Measurements from ENCODE around the gene IL5RA. TPM values are rescaled to one million over a fixed set of nuclear protein-coding genes. Genes with fewer than 3 reads are reported as not detected.

IL5RA gene
- total RNA-seq, 2 experiments from 2014 or later: not detected

- H3K27ac Mint-ChIP-seq: no peak overlapping the region
- H3K27me3 Mint-ChIP-seq: peaks cover 3% of the 10 kb centered on the region
- H3K9me3 Mint-ChIP-seq: no peaks in the 10 kb centered on the region
- ChIA-PET POLR2A (no interaction called here), CTCF (no interaction called here)
- H3K36me3 Mint-ChIP-seq (ENCODE audit: low read depth): no peaks in the 10 kb centered on the region
- DNase-seq: no peak
- H3K4me1 Mint-ChIP-seq: no peaks in the 10 kb centered on the region
- no peak overlapping the region for H3K4me3 Mint-ChIP-seq
These were observed 8.3 kb downstream of the IL5RA start for GRCh38 chr3:3101660-3102458.

- Mint-ChIP-seq H3K9me3 (no peaks in the 10 kb centered on the region), H3K4me1 (no peaks in the 10 kb centered on the region), H3K27me3 (no peaks in the 10 kb centered on the region), H3K36me3 (ENCODE audit: low read depth) (no peaks in the 10 kb centered on the region), H3K4me3 (no peak overlapping the region), H3K27ac (no peak overlapping the region)
- CTCF ChIA-PET: interaction anchor here (0.5 kb wide), 1 partner anchor 82 kb away, joined by 3 read pairs; no protein-coding TSS in a partner anchor
- POLR2A ChIA-PET: no interaction called here
- DNase-seq: no peak
These were observed 12.2 kb downstream of the IL5RA start for GRCh38 chr3:3097958-3098357.

- H3K27me3 Mint-ChIP-seq: no peaks in the 10 kb centered on the region
- no peak overlapping the region for H3K4me3 Mint-ChIP-seq
- ChIA-PET CTCF (no interaction called here), POLR2A (no interaction called here)
- no peak for DNase-seq
- no peaks in the 10 kb centered on the region for H3K36me3 Mint-ChIP-seq (ENCODE audit: low read depth)
- no peaks in the 10 kb centered on the region for H3K9me3 Mint-ChIP-seq
- no peak overlapping the region for H3K27ac Mint-ChIP-seq
- no peaks in the 10 kb centered on the region for H3K4me1 Mint-ChIP-seq
These were observed 21.2 kb downstream of the IL5RA start for GRCh38 chr3:3089017-3089416.

- no peaks in the 10 kb centered on the region for H3K4me1 Mint-ChIP-seq
- H3K4me3 Mint-ChIP-seq: no peak overlapping the region
- H3K27me3 Mint-ChIP-seq: no peaks in the 10 kb centered on the region
- no peaks in the 10 kb centered on the region for H3K36me3 Mint-ChIP-seq (ENCODE audit: low read depth)
- ChIA-PET CTCF (no interaction called here), POLR2A (no interaction called here)
- H3K9me3 Mint-ChIP-seq: no peaks in the 10 kb centered on the region
- H3K27ac Mint-ChIP-seq: no peak overlapping the region
- no peak for DNase-seq
These were observed 22.3 kb downstream of the IL5RA start for GRCh38 chr3:3087716-3088465.

GRCh38 chr3:3087279-3087678 lies 22.9 kb downstream of the IL5RA start:
- H3K4me3 Mint-ChIP-seq: no peak overlapping the region
- no peaks in the 10 kb centered on the region for H3K9me3 Mint-ChIP-seq
- ChIA-PET CTCF (no interaction called here), POLR2A (no interaction called here)
- H3K27me3 Mint-ChIP-seq: no peaks in the 10 kb centered on the region
- H3K36me3 Mint-ChIP-seq (ENCODE audit: low read depth): no peaks in the 10 kb centered on the region
- DNase-seq: no peak
- H3K27ac Mint-ChIP-seq: no peak overlapping the region
- no peaks in the 10 kb centered on the region for H3K4me1 Mint-ChIP-seq

- no peak overlapping the region for H3K27ac Mint-ChIP-seq
- H3K27me3 Mint-ChIP-seq: no peaks in the 10 kb centered on the region
- ChIA-PET CTCF (no interaction called here), POLR2A (no interaction called here)
- no peak overlapping the region for H3K4me3 Mint-ChIP-seq
- H3K36me3 Mint-ChIP-seq (ENCODE audit: low read depth): no peaks in the 10 kb centered on the region
- DNase-seq: no peak
- no peaks in the 10 kb centered on the region for H3K4me1 Mint-ChIP-seq
- H3K9me3 Mint-ChIP-seq: no peaks in the 10 kb centered on the region
These were observed 23.9 kb downstream of the IL5RA start for GRCh38 chr3:3086239-3086638.

GRCh38 chr3:3085782-3086181 lies 24.4 kb downstream of the IL5RA start:
- POLR2A ChIA-PET: no interaction called here
- Mint-ChIP-seq H3K9me3 (no peaks in the 10 kb centered on the region), H3K4me3 (no peak overlapping the region), H3K36me3 (ENCODE audit: low read depth) (no peaks in the 10 kb centered on the region), H3K27me3 (no peaks in the 10 kb centered on the region), H3K4me1 (no peaks in the 10 kb centered on the region), H3K27ac (no peak overlapping the region)
- CTCF ChIA-PET: no interaction called here
- DNase-seq: no peak

- Mint-ChIP-seq H3K4me3 (no peak overlapping the region), H3K27ac (no peak overlapping the region), H3K9me3 (no peaks in the 10 kb centered on the region), H3K4me1 (no peaks in the 10 kb centered on the region), H3K27me3 (no peaks in the 10 kb centered on the region), H3K36me3 (ENCODE audit: low read depth) (no peaks in the 10 kb centered on the region)
- DNase-seq: no peak
- CTCF ChIA-PET: no interaction called here
- POLR2A ChIA-PET: no interaction called here
These were observed 25.3 kb downstream of the IL5RA start for GRCh38 chr3:3084890-3085289.

- H3K4me3 Mint-ChIP-seq: no peak overlapping the region
- H3K36me3 Mint-ChIP-seq (ENCODE audit: low read depth): no peaks in the 10 kb centered on the region
- CTCF ChIA-PET: interaction anchor here (1.1 kb wide), 1 partner anchor 10 kb away, joined by 3 read pairs; no protein-coding TSS in a partner anchor
These were observed 27.8 kb downstream of the IL5RA start for GRCh38 chr3:3082234-3082924.

GRCh38 chr3:3081381-3082233 lies 28.6 kb downstream of the IL5RA start:
- DNase-seq: no peak
- no peaks in the 10 kb centered on the region for H3K36me3 Mint-ChIP-seq (ENCODE audit: low read depth)
- H3K4me3 Mint-ChIP-seq: no peak overlapping the region
- ChIA-PET CTCF (interaction anchor here (1.1 kb wide), 1 partner anchor 11 kb away, joined by 3 read pairs; no protein-coding TSS in a partner anchor), POLR2A (interaction anchor here (0.5 kb wide), 1 partner anchor 234 kb away, joined by 4 read pairs; no protein-coding TSS in a partner anchor)
- H3K27me3 Mint-ChIP-seq: no peaks in the 10 kb centered on the region
- no peaks in the 10 kb centered on the region for H3K4me1 Mint-ChIP-seq
- H3K9me3 Mint-ChIP-seq: no peaks in the 10 kb centered on the region
- H3K27ac Mint-ChIP-seq: no peak overlapping the region

More at GRCh38 chr3:3082234-3082924, 27.8 kb downstream of the IL5RA start:
- Mint-ChIP-seq H3K9me3 (no peaks in the 10 kb centered on the region), H3K4me1 (no peaks in the 10 kb centered on the region), H3K27ac (no peak overlapping the region), H3K27me3 (no peaks in the 10 kb centered on the region)
- POLR2A ChIA-PET: interaction anchor here (0.5 kb wide), 1 partner anchor 235 kb away, joined by 4 read pairs; no protein-coding TSS in a partner anchor
- DNase-seq: no peak

GRCh38 chr3:3080309-3080708 lies 29.9 kb downstream of the IL5RA start:
- Mint-ChIP-seq H3K27ac (no peak overlapping the region), H3K36me3 (ENCODE audit: low read depth) (no peaks in the 10 kb centered on the region), H3K4me1 (no peaks in the 10 kb centered on the region), H3K4me3 (no peak overlapping the region), H3K9me3 (no peaks in the 10 kb centered on the region), H3K27me3 (no peaks in the 10 kb centered on the region)
- ChIA-PET CTCF (no interaction called here), POLR2A (no interaction called here)
- no peak for DNase-seq

GRCh38 chr3:3074551-3075257 lies 35.5 kb downstream of the IL5RA start:
- H3K27me3 Mint-ChIP-seq: no peaks in the 10 kb centered on the region
- no peaks in the 10 kb centered on the region for H3K4me1 Mint-ChIP-seq
- ChIA-PET POLR2A (no interaction called here), CTCF (no interaction called here)
- H3K4me3 Mint-ChIP-seq: no peak overlapping the region
- no peaks in the 10 kb centered on the region for H3K36me3 Mint-ChIP-seq (ENCODE audit: low read depth)
- no peak for DNase-seq
- no peaks in the 10 kb centered on the region for H3K9me3 Mint-ChIP-seq
- H3K27ac Mint-ChIP-seq: no peak overlapping the region
